Measurements from ENCODE around the gene CCN5. TPM values are rescaled to one million over a fixed set of nuclear protein-coding genes. Genes with fewer than 3 reads are reported as not detected.

CCN5 gene
- total and polyA plus RNA-seq, 2 donors from 2014 or later = 0.41 to 3.1 TPM

- Histone ChIP-seq H3K27me3 (ENCODE audit: control insufficient read depth, insufficient read depth, low read length) (no peaks in the 10 kb centered on the region), H3K36me3 (ENCODE audit: control insufficient read depth in 2 of 3, insufficient read depth in 3 of 3, low read length in 3 of 3) (no peaks in the 10 kb centered on the region), H3K27ac (ENCODE audit: low read depth in 2 of 2, low read length in 2 of 2) (no peak overlapping the region), H3K4me1 (ENCODE audit: control insufficient read depth in 2 of 3, insufficient read depth in 2 of 3, low read depth in 1 of 3, low read length in 3 of 3) (peaks cover 0 to 9% (median 0%) of the 10 kb centered on the region in 3 donors), H3K9ac (ENCODE audit: low read length in 3 of 3) (no peak overlapping the region), H3K4me3 (ENCODE audit: low read length in 3 of 3) (no peak overlapping the region), H3K9me3 (ENCODE audit: control insufficient read depth in 2 of 3, insufficient read depth in 1 of 3, low read length in 3 of 3) (no peaks in the 10 kb centered on the region)
- FAIRE-seq (no peak), DNase-seq (no peak)
- intact Hi-C loops (cut with DNase I) = no loop called here
- no peak for TF ChIP-seq CTCF (IDR thresholded peaks at IDR 0.05; ENCODE audit: borderline replicate concordance, extremely low read depth, insufficient read depth)
Measured at GRCh38 chr20:44706301-44707017, 8.7 kb upstream of the CCN5 start.

GRCh38 chr20:44707018-44707579 is 8.1 kb upstream of the CCN5 start:
- Histone ChIP-seq H3K9ac (ENCODE audit: low read length in 3 of 3) (no peak overlapping the region), H3K27ac (ENCODE audit: low read depth in 2 of 2, low read length in 2 of 2) (no peak overlapping the region), H3K27me3 (ENCODE audit: control insufficient read depth, insufficient read depth, low read length) (no peaks in the 10 kb centered on the region), H3K36me3 (ENCODE audit: control insufficient read depth in 2 of 3, insufficient read depth in 3 of 3, low read length in 3 of 3) (no peaks in the 10 kb centered on the region), H3K9me3 (ENCODE audit: control insufficient read depth in 2 of 3, insufficient read depth in 1 of 3, low read length in 3 of 3) (no peaks in the 10 kb centered on the region), H3K4me1 (ENCODE audit: control insufficient read depth in 2 of 3, insufficient read depth in 2 of 3, low read depth in 1 of 3, low read length in 3 of 3) (peaks cover 0 to 9% (median 0%) of the 10 kb centered on the region in 3 donors), H3K4me3 (ENCODE audit: low read length in 3 of 3) (no peak overlapping the region)
- FAIRE-seq (no peak), DNase-seq (no peak)
- TF ChIP-seq CTCF (IDR thresholded peaks at IDR 0.05; ENCODE audit: borderline replicate concordance, extremely low read depth, insufficient read depth) = no peak
- intact Hi-C loops (cut with DNase I) = no loop called here

DNA sequence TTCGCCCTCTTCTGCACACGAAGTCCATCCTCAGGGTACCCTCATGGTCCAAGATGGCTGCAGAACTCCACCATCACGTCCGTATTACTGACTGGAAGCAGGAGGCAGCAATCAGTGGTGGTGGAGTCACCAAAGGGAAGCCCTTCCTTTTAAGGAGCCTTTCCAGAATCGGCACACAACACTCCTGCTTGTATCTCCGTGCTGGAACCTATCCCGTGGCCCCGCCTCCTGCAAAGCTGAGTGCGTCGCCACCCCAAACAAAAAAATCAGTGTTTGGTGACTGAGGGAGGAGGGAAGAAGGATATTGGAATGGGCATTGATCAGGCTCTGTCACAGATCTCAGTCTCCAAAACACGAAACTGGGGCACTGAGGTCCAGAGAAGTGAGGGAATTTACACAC is 5.8 kb upstream of the CCN5 start:
- H3K9me3 ChIP-seq (ENCODE audit: control insufficient read depth in 2 of 3, insufficient read depth in 1 of 3, low read length in 3 of 3) = no peaks in the 10 kb centered on the region
- no peak for FAIRE-seq
- no peak for DNase-seq
- TF ChIP-seq CTCF (IDR thresholded peaks at IDR 0.05; ENCODE audit: borderline replicate concordance, extremely low read depth, insufficient read depth) = no peak
- no peak overlapping the region for H3K4me3 ChIP-seq (ENCODE audit: low read length in 3 of 3)
- H3K4me1 ChIP-seq (ENCODE audit: control insufficient read depth in 2 of 3, insufficient read depth in 2 of 3, low read depth in 1 of 3, low read length in 3 of 3) = peaks cover 0 to 4% (median 0%) of the 10 kb centered on the region in 3 donors
- H3K27ac ChIP-seq (ENCODE audit: low read depth in 2 of 2, low read length in 2 of 2) = no peak overlapping the region
- no peak overlapping the region for H3K9ac ChIP-seq (ENCODE audit: low read length in 3 of 3)
- intact Hi-C loops (cut with DNase I) = no loop called here
- no peaks in the 10 kb centered on the region for H3K27me3 ChIP-seq (ENCODE audit: control insufficient read depth, insufficient read depth, low read length)
- H3K36me3 ChIP-seq (ENCODE audit: control insufficient read depth in 2 of 3, insufficient read depth in 3 of 3, low read length in 3 of 3) = no peaks in the 10 kb centered on the region

Data from kidney (tissue), 14 donors.